Putamen (tissue), 1 donor: ENCODE measurements around the gene TAF4.

Experiments used
- DNase-seq: peaks from one replicate; pipeline ENCODE4 v3.0.0-alpha.2; 2016; ENCODE audit warnings: low spot score

TAF4 gene

DNA sequence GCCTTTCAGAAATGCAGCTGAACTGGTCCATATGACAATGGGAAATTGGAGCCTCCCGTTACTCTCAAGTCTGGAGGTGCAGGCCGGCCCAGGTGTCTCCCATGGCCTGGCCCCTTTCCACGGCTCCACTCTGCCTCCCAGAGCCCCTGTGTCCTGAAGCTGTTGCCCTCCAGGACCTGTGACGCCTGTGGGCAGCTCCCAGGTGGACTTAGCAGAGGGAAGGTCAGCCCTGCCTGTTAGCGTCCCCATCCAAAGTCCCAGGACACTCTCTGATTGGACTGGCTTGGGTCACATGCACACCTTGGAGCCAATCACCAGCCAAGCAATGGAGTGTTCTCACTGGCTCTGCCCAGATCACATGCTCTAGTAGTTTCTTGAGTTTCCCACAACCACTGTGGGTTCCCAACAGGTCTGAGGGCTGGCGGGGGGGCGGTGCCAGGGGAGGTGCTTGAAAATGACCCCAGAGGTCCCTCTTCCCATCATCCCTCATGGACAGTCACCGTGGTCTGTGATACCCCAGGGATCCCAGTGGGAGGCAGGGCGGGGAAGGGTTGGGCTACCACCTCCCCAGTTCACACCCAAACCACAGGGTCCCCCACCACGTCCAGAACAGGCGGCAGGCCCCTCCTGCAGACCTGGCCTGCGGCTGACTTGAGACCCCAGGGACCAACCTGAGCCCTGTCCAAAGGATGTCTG is 135.6 kb downstream of the TAF4 start:
- no peak for DNase-seq

DNA sequence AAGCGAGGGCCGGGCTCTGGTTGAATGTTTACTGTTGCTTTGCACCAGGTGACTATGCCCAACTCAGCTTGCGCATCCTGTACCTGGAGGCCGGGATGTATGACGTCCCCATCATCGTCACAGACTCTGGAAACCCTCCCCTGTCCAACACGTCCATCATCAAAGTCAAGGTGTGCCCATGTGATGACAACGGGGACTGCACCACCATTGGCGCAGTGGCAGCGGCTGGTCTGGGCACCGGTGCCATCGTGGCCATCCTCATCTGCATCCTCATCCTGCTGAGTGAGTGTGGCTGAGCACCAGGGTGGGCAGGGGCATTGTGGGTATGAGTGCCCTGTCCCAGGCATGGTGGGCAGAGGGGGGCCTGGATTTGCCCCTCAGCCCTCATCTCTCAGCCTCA is 136.1 kb downstream of the TAF4 start:
- DNase-seq: no peak

DNA sequence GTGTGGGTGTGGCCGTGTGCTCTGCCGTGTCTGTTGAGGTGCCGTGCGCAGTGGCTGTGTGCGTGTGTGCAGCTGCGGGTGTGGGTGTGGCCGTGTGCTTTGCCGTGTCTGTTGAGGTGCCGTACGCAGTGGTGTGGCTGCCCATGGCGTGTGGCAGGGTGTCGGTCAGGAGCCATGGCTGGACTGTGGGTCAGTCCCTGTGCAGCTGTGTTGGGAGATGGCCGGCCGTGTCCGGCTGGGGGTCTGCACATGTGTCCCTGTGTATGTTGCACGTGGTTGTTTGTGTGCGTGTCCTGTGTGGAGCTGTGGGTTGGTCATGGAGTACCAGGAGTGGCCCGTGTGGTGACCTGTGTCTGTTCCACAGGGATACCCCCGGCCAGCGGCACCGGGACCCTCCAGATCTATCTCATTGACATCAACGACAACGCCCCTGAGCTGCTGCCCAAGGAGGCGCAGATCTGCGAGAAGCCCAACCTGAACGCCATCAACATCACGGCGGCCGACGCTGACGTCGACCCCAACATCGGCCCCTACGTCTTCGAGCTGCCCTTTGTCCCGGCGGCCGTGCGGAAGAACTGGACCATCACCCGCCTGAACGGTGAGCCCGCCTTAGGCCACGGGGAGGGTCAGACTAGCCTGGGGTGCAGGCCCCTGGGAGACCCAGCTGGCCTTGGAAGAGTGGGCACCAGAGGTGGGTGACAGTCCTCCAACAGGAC is 137.7 kb downstream of the TAF4 start:
- no peak for DNase-seq

DNA sequence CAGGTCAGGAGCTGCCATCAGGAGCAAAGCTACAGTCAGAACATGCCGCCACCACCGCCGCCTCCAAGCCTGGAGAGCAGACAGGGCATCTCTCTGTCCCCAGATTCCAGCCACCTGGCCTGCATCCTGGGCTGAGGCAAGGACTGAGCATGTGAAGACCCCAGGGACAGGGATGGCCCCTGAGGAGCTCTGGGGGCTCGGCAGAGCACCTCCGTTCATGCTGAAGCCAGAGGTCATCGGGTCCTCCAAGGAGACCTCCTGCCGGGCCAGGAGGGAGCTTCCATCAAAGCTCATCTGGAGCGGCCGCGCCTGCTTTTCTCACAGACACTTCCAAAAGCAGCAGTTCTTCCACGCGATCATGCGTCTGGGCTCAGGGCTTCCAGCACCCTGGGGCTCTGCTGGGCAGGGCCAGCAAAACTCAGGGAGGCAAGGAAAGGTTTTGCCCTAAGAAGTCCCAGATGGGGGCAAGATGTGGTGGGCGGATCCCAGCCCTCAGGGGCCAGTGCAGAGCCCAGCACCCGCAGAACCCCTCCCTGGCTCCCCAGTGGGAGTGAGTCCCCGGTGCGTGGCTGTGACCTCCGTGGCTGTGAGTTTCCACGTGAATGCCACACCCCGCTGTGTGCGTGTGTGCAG is 138.4 kb downstream of the TAF4 start:
- DNase-seq: no peak

DNA sequence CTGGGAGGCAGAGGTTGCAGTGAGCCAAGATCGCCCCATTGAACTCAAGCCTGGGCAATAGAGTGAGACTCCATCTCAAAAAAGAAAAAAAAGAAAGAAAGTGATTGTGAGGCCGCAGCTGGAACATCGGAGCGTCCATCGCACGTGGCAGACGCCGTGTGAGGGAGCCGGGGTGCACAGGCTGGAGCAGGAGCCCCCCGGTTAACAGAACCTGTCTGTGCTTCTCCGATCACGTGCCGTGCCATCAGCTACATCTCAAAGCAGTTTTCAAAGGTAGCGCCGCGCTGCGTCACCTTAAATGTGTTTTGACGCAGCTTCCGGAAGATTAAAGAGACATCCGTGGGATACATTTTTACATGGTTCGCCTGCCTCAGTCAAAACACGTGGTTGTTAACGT is 138.9 kb downstream of the TAF4 start:
- no peak for DNase-seq

DNA sequence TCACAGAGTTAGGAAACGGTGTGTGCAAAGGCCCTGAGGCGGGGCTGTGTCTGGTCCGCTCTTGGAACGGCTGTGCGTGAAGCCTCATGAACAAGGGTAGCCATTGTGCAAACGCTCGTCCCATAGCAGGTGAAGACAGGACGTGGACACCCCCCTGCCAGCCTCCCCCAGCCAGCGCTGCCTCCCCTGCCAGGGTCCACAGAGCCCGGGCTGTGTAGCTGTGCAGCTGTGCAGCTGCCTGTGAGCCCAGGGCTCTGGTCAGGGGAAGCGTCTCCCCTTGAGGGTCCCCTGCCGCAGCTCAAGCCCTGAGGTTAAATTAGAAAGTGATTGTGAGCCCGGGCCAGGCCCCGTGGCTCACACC is 139.4 kb downstream of the TAF4 start:
- DNase-seq: no peak

DNA sequence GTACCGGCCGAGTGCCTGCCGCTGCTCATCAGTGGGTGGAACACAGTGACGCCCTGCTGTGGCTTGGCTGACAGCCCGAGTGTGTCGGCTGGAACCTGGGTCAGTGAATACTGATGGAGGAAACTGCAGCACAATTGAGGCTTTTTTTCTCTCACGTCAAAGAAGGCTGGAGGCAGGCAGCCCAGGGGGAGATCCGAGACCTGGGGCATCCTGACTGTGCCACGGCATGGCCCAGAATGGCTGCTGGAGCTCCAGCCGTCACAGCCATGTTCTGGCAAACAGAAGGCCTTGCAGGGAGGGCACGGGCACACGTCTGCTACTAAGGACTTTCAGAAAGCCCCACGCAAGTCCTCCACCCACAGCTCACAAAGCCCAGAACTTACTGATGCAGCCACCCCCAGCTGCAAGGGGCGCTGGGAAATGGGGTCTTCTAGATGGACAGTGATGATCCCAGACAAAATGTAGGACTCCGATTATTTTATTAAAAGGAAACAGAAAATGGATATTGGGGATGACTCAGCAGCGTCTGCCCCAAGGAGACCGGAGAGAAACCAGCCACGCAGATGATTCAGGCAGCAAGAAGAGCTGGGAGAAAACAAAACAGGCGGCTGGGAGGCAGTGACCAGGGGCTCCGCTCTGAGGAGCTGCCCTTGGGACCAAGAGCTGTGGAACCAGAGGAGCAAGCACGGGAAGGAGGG is 140.0 kb downstream of the TAF4 start:
- no peak for DNase-seq

DNA sequence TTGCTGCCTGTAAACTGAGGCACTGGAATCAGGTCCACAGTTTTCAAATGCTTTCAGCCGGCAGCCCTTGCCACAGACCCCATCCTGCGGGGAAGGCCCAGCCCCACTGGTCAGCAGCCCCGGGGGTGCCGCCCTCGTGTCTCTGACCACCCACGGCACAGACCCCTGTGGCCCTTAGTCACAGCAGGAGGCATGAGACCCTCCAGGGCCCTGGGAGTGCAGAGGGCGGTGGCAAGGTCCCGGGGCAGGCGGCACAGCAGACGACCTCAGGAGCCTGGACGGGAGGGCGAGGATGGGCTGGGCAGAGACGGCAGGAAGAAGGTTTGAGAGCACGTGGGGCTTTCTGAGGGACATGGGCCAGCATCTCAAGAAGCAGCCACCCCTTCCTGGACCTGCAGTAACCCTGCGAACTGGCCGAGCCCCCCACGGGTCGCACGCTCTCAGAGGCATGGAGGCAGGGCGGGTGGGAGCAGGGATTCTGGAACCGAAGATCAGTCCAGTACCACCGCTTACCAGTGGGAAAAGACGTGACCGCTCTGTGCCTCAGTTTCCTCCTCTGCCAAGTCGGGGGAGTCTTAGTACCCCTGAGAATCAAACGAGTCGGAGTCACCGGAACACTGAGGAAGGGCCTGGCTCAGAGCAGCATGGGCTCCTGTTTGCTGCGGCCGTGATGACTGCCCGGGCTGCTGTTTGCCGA is 140.7 kb downstream of the TAF4 start:
- DNase-seq: no peak
